ENCODE data around the gene MALAT1.

The MALAT1 gene

GRCh38 chr11:65479184-65480145 is 19.4 kb upstream of the MALAT1 start:
- no peak for DNase-seq (ENCODE audit: low read depth in 2 of 2)

GRCh38 chr11:65482306-65482850 is 16.5 kb upstream of the MALAT1 start:
- no peak for DNase-seq (ENCODE audit: low read depth in 2 of 2)

- no peak for DNase-seq (ENCODE audit: low read depth in 2 of 2)
Measured at GRCh38 chr11:65485920-65486219, 13.0 kb upstream of the MALAT1 start.

GRCh38 chr11:65486570-65487466 is 12.0 kb upstream of the MALAT1 start:
- DNase-seq (ENCODE audit: low read depth in 2 of 2) = no peak

GRCh38 chr11:65487467-65488272 is 11.2 kb upstream of the MALAT1 start:
- DNase-seq (ENCODE audit: low read depth in 2 of 2) = no peak

GRCh38 chr11:65488273-65489034 is 10.4 kb upstream of the MALAT1 start:
- no peak for DNase-seq (ENCODE audit: low read depth in 2 of 2)

- no peak for DNase-seq (ENCODE audit: low read depth in 2 of 2)
Measured at GRCh38 chr11:65489035-65489705, 9.7 kb upstream of the MALAT1 start.

- no peak for DNase-seq (ENCODE audit: low read depth in 2 of 2)
Measured at GRCh38 chr11:65489706-65490320, 9.0 kb upstream of the MALAT1 start.

GRCh38 chr11:65491163-65491465 is 7.7 kb upstream of the MALAT1 start:
- DNase-seq (ENCODE audit: low read depth in 2 of 2) = no peak

GRCh38 chr11:65491614-65492386 is 7.0 kb upstream of the MALAT1 start:
- DNase-seq (ENCODE audit: low read depth in 2 of 2) = no peak

- no peak for DNase-seq (ENCODE audit: low read depth in 2 of 2)
Measured at GRCh38 chr11:65492387-65492636, 6.5 kb upstream of the MALAT1 start.

GRCh38 chr11:65492637-65493366 is 6.0 kb upstream of the MALAT1 start:
- no peak for DNase-seq (ENCODE audit: low read depth in 2 of 2)

GRCh38 chr11:65493367-65494176 is 5.3 kb upstream of the MALAT1 start:
- no peak for DNase-seq (ENCODE audit: low read depth in 2 of 2)

GRCh38 chr11:65496304-65497140 is 2.3 kb upstream of the MALAT1 start:
- no peak for DNase-seq (ENCODE audit: low read depth in 2 of 2)

- DNase-seq (ENCODE audit: low read depth in 2 of 2) = peak; percentile 97 to 98
Measured at GRCh38 chr11:65497141-65498041, 1.5 kb upstream of the MALAT1 start.

All from stimulated activated CD4-positive, alpha-beta T cell treated with anti-CD3 and anti-CD28 coated beads, Interleukin-1b, Interleukin-23, amount 100 ng/mL, for 4 hours (primary cell).